Activated CD4-positive, alpha-beta T cell treated with anti-CD3 and anti-CD28 coated beads for 48 hours (primary cell): Measurements from ENCODE around the gene CXCR4.
A peak's percentile ranks its signal among the peaks of the same experiment; 100 is the strongest.

ENCODE experiments used
- DNase-seq: peaks from one replicate; pipeline ENCODE4 v3.0.0-alpha.2; 2020

The CXCR4 gene

GRCh38 chr2:136117909-136118818 lies at the start of gene CXCR4:
Gene CXCR4 (minus strand): TSS chr2:136118149. CDS start chr2:136118060, 89 bp downstream.
- peak; percentile 88 for DNase-seq

- no peak for DNase-seq
Observed at GRCh38 chr2:136164280-136164776, 46.4 kb upstream of the CXCR4 start.

- no peak for DNase-seq
Observed at GRCh38 chr2:136162438-136162837, 44.5 kb upstream of the CXCR4 start.

- DNase-seq, result no peak
Observed at GRCh38 chr2:136156411-136156810, 38.5 kb upstream of the CXCR4 start.

- no peak for DNase-seq
Observed at GRCh38 chr2:136154384-136154783, 36.4 kb upstream of the CXCR4 start.

- no peak for DNase-seq
Observed at GRCh38 chr2:136151021-136151971, 33.3 kb upstream of the CXCR4 start.

- no peak for DNase-seq
Observed at GRCh38 chr2:136149011-136149410, 31.1 kb upstream of the CXCR4 start.

GRCh38 chr2:136146564-136146963 lies 28.6 kb upstream of the CXCR4 start:
- DNase-seq, result no peak

GRCh38 chr2:136143603-136144451 lies 25.9 kb upstream of the CXCR4 start:
- DNase-seq, result no peak

- no peak for DNase-seq
Observed at GRCh38 chr2:136141510-136142149, 23.7 kb upstream of the CXCR4 start.

- no peak for DNase-seq
Observed at GRCh38 chr2:136139631-136140030, 21.7 kb upstream of the CXCR4 start.

GRCh38 chr2:136137982-136138381 lies 20.0 kb upstream of the CXCR4 start:
- no peak for DNase-seq

GRCh38 chr2:136136931-136137330 lies 19.0 kb upstream of the CXCR4 start:
- DNase-seq, result no peak

GRCh38 chr2:136135921-136136906 lies 18.3 kb upstream of the CXCR4 start:
- peak; percentile 61 for DNase-seq

GRCh38 chr2:136135462-136135861 lies 17.5 kb upstream of the CXCR4 start:
- DNase-seq, result no peak

- peak; percentile 70 for DNase-seq
Observed at GRCh38 chr2:136134126-136134525, 16.2 kb upstream of the CXCR4 start.

GRCh38 chr2:136133586-136133985 lies 15.6 kb upstream of the CXCR4 start:
- no peak for DNase-seq

GRCh38 chr2:136133176-136133575 lies 15.2 kb upstream of the CXCR4 start:
- DNase-seq, result no peak

GRCh38 chr2:136132825-136133155 lies 14.8 kb upstream of the CXCR4 start:
- DNase-seq, result no peak

- DNase-seq, result peak; percentile 73
Observed at GRCh38 chr2:136131961-136132824, 14.2 kb upstream of the CXCR4 start.
